ENCODE measurements around the gene ITPRIPL1.

GRCh38 chr2:96320326-96320725 lies 4.8 kb upstream of the ITPRIPL1 start:
- TF ChIP-seq CTCF (conservative IDR thresholded peaks at IDR 0.05; ENCODE audit: low read length) (no peak), EZH2phosphoT487 (IDR thresholded peaks at IDR 0.05; ENCODE audit: borderline replicate concordance, low read depth, low read length) (no peak)
